BLaER1 (cell line): ENCODE results near the gene MLEC.
A peak's percentile ranks its signal among the peaks of the same experiment; 100 is the strongest.
"Not testable (repeated sequence)": the region's sequence is repeated elsewhere in the genome, so short reads cannot be mapped to it uniquely, and the experiment has no call there.

Experiments used
- H3K27ac ChIP-seq: shearing (Covaris generic); formaldehyde crosslinking; 2 replicates; pipeline ENCODE4 v1.8.1; 2022
- H3K27me3 ChIP-seq: shearing (Covaris generic); formaldehyde crosslinking; 2 replicates; pipeline ENCODE4 v1.8.1; 2022
- H3K36me3 ChIP-seq: shearing (Covaris generic); formaldehyde crosslinking; 2 replicates; pipeline ENCODE4 v1.8.1; 2022
- H3K4me1 ChIP-seq: shearing (Covaris generic); formaldehyde crosslinking; 2 replicates; pipeline ENCODE4 v1.8.1; 2022
- H3K4me2 ChIP-seq: shearing (Covaris generic); formaldehyde crosslinking; 2 replicates; pipeline ENCODE4 v1.8.1; 2022
- H3K4me3 ChIP-seq: shearing (Covaris generic); formaldehyde crosslinking; 2 replicates; pipeline ENCODE4 v1.8.1; 2022
- H3K9ac ChIP-seq: shearing (Covaris generic); formaldehyde crosslinking; 2 replicates; pipeline ENCODE4 v1.8.1; 2022
- H3K9me3 ChIP-seq: shearing (Covaris generic); formaldehyde crosslinking; 2 replicates; pipeline ENCODE4 v1.8.1; 2022
- H4K20me1 ChIP-seq: shearing (Covaris generic); formaldehyde crosslinking; 2 replicates; pipeline ENCODE4 v1.8.1; 2022
- Cebpa-rat ChIP-seq: shearing (Covaris generic); IDR thresholded peaks from 2 replicates; pipeline ENCODE4 v1.8.1; 2022

MLEC gene

DNA sequence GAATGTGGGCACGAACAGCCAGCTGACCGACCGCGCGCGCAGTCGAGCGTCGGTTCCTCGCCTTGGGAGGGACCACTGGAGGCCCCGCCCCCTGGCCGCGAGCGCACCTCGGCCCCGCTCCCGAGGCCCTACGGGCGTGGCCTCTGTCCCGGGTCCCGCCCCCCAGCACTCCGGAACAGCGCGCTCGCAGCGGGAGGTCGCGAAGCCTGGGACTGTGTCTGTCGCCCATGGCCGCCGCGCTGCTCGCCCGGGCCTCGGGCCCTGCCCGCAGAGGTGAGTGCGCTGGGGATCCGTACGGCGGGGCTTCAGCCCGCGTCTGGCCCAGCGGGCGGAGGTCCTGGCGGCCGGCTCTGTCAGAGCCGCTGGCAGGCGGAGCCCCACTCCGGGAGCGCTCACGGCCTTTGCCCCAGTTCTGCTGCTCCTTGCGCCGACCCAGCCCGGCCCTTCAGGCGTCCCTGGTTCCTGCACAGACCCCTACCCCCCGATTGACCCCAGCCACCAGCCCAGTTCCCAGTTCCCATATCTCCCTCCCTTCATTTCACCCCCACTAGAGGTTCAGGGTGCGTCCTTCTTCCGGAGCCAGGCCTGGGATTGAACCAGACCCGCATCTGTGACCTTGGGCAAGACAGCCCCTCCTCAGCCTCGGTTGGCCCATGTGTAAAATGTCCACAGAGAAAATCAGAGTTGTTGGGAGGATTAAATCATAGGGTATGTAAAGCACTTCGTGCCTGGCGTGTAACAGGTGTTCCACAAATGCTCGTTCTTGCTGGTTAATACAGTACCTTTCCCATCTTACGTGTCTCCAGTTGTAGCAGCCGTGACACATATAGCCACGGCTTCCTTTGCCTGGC lies 38.9 kb downstream of the MLEC start, which contains the start of gene ACADS:
Gene ACADS, plus strand, starts transcription at position 168 of the 851 bp plus-strand sequence. Its CDS starts 60 bp downstream, at position 228.
- no peaks in the 10 kb centered on the region for H3K27me3 ChIP-seq
- no peaks in the 10 kb centered on the region for H3K9me3 ChIP-seq
- peak within 1 kb of the TSS; percentile 69 for H3K4me3 ChIP-seq
- H3K36me3 ChIP-seq: peaks cover 68% of the 10 kb centered on the region
- peaks cover 33% of the 10 kb centered on the region for H3K4me1 ChIP-seq
- H3K27ac ChIP-seq: peak within 1 kb of the TSS; percentile 64
- H4K20me1 ChIP-seq: peaks cover 31% of the 10 kb centered on the region
- peak within 1 kb of the TSS; percentile 89 for H3K4me2 ChIP-seq
- peak within 1 kb of the TSS; percentile 81 for H3K9ac ChIP-seq
- no peak for TF ChIP-seq Cebpa-rat

DNA sequence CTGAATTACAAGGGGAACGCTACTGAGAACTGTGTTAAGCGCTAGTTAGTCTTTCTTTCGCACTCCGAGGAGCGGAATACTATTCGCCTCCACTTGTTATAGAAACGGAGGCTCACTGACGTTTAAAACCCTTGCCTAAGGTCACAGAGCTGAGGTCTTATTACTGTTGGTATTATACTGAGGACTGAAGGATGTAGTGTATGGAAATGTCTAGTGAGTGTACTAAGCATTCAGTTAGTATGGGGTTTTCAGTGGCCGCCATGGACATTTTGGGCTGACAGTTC lies 39.5 kb downstream of the MLEC start:
- Histone ChIP-seq H3K27ac (no peak overlapping the region), H3K36me3 (peaks cover 68% of the 10 kb centered on the region), H4K20me1 (peaks cover 25% of the 10 kb centered on the region), H3K4me2 (peak overlapping the region; percentile 89), H3K4me1 (peaks cover 28% of the 10 kb centered on the region), H3K9me3 (no peaks in the 10 kb centered on the region; the same call in 1 of the 2 replicates), H3K27me3 (no peaks in the 10 kb centered on the region), H3K4me3 (peak overlapping the region; percentile 69), H3K9ac (peak overlapping the region; percentile 81)
- no peak for TF ChIP-seq Cebpa-rat

DNA sequence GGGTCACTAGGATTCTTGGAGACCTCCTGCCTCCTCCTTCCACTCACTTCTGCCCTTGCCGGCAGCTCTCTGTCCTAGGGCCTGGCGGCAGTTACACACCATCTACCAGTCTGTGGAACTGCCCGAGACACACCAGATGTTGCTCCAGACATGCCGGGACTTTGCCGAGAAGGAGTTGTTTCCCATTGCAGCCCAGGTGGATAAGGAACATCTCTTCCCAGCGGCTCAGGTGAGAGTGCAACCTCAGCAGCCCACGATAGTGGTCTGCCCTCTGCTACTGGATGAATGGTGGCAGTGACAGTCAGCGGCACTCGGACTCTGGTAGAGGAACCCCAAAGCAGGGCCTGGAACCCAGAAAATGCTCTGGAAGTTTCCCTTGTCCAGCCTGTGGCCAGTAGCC lies 40.0 kb downstream of the MLEC start:
- TF ChIP-seq Cebpa-rat: no peak
- H3K9me3 ChIP-seq: no peaks in the 10 kb centered on the region; the same call in 1 of the 2 replicates
- no peak overlapping the region for H3K4me3 ChIP-seq
- no peak overlapping the region for H3K27ac ChIP-seq
- H3K27me3 ChIP-seq: no peaks in the 10 kb centered on the region
- H4K20me1 ChIP-seq: peaks cover 20% of the 10 kb centered on the region
- no peak overlapping the region for H3K9ac ChIP-seq
- H3K36me3 ChIP-seq: peaks cover 63% of the 10 kb centered on the region
- H3K4me1 ChIP-seq: peaks cover 23% of the 10 kb centered on the region
- no peak overlapping the region for H3K4me2 ChIP-seq

DNA sequence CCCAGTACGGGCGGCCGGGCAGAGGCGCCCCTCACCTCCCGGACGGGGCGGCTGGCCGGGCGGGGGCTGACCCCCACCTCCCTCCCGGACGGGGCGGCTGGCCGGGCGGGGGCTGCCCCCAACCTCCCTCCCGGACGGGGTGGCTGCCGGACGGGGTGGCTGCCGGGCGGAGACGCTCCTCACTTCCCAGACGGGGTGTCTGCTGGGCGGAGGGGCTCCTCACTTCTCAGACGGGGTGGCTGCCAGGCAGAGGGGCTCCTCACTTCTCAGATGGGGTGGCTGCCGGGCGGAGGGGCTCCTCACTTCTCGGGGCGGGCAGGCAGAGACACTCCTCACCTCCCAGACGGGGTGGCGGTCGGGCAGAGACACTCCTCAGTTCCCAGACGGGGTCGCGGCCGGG lies 45.2 kb downstream of the MLEC start:
- H3K4me3 ChIP-seq, H3K9ac ChIP-seq, H3K4me1 ChIP-seq, H3K9me3 ChIP-seq, H4K20me1 ChIP-seq, H3K4me2 ChIP-seq, H3K27me3 ChIP-seq, H3K27ac ChIP-seq: not testable (repeated sequence)
- H3K36me3 ChIP-seq: peaks cover 48% of the 10 kb centered on the region

DNA sequence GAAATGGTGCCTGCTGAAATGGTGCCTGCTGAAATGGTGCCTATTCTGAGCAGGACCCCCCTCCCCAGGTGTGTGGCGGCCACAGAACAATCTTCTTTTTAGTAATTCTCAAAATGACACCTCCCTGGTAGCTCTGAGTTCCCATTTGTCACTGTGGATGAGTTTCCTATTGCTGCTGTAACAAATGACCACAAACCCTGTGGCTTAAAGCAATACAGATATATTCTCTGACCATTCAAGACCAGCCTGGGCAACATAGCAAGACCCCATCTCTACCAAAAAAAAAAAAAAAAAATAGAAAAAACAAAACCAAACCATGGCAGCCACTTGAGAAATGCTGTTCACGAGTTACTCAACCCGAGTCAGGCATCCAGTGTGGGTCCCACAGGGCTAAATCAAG lies 46.6 kb downstream of the MLEC start:
- Histone ChIP-seq H3K36me3 (peaks cover 41% of the 10 kb centered on the region), H3K9ac (no peak overlapping the region), H3K4me3 (no peak overlapping the region), H3K4me2 (no peak overlapping the region), H3K27me3 (no peaks in the 10 kb centered on the region), H3K4me1 (no peaks in the 10 kb centered on the region), H4K20me1 (no peaks in the 10 kb centered on the region), H3K27ac (no peak overlapping the region), H3K9me3 (no peaks in the 10 kb centered on the region; the same call in 1 of the 2 replicates)
- no peak for TF ChIP-seq Cebpa-rat

DNA sequence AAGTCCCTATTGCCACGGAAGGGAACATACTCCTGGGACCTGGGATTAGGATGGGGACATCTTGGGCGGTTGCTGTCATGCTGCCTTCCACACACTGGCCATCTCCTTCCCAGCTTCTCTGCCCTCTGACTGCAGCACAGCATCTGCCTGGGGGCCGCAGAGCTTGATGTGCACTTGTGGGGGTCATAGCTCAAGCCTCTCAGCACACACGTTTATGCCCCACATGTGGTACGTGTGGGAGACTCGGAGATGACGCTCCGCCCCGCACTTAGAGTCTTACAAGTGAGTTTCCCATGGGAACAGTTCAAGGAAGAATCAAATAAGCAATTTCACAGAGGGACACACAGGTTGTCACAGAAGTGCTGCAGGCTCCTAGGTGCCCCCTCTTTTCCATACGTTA lies 47.3 kb downstream of the MLEC start:
- no peak overlapping the region for H3K27ac ChIP-seq
- no peak for TF ChIP-seq Cebpa-rat
- no peak overlapping the region for H3K4me3 ChIP-seq
- H3K36me3 ChIP-seq: peaks cover 43% of the 10 kb centered on the region
- H3K4me1 ChIP-seq: peaks cover under 1% of the 10 kb centered on the region; the same call in 1 of the 2 replicates
- no peak overlapping the region for H3K9ac ChIP-seq
- no peak overlapping the region for H3K4me2 ChIP-seq
- H3K9me3 ChIP-seq: no peaks in the 10 kb centered on the region; the same call in 1 of the 2 replicates
- no peaks in the 10 kb centered on the region for H3K27me3 ChIP-seq
- no peaks in the 10 kb centered on the region for H4K20me1 ChIP-seq

DNA sequence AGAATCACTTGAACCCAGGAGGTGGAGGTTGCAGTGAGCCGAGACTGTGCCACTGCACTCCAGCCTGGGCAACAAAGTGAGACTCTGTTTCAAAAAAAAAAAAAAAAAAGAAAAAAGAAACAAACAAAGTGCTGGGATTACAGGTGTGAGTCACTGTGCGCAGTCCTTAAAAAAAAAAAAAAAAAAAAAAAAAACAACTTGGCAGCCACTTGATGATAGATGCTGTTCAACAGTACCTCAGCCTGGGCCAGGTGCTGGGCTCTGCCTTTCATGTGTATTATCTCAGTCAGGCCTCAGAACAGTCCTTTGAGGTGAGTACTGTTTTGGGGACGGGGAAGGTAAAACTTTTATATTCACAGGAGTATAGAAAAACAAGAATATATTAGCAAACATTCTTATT lies 48.2 kb downstream of the MLEC start:
- Histone ChIP-seq H3K4me3 (no peak overlapping the region), H3K4me2 (no peak overlapping the region), H3K27me3 (no peaks in the 10 kb centered on the region), H3K9me3 (no peaks in the 10 kb centered on the region; the same call in 1 of the 2 replicates), H3K36me3 (peaks cover 40% of the 10 kb centered on the region), H4K20me1 (no peaks in the 10 kb centered on the region), H3K4me1 (peaks cover 8% of the 10 kb centered on the region; the same call in 1 of the 2 replicates), H3K27ac (no peak overlapping the region), H3K9ac (no peak overlapping the region)
- TF ChIP-seq Cebpa-rat: no peak

DNA sequence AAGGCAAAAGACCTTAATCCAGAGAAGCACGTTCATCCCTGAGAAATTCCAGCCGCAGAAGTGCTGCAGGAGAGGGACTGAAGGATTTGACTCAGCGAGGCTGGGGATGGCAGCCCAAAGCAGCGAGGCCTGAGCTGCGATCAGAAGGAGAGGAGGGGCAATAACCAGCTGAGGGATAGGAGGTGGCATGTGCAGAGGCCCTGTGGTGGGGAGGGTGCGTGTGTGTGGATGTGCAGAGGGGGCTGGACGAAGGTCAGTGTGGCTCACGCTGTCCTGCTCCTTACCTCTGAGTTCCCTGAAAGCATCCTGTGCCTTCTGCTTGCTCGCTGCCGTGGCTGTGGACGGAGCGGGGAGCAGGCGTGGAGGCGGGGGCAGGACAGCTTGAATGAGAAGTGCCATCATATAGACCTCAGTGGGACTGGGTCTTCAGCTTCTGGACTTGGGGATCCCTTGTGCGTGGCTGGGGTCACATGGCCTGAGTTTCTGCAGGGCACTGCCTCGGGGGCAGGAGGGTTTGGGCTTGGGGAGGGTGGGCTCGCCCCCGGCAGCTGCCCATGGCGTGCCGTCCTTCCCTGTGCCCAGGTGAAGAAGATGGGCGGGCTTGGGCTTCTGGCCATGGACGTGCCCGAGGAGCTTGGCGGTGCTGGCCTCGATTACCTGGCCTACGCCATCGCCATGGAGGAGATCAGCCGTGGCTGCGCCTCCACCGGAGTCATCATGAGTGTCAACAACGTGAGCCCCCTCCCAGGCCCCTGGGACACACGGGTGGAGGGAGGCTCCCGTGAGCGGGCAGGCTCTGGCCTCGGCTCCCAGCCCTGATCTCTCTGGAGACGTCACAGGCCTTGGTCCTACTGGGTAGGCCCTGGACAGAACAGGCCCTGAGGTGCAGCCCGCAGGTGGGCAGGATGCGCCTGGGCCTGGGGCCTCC lies 49.7 kb downstream of the MLEC start:
- Histone ChIP-seq H3K4me1 (peaks cover 9% of the 10 kb centered on the region), H3K4me3 (no peak overlapping the region), H3K27ac (no peak overlapping the region), H3K9me3 (no peaks in the 10 kb centered on the region; the same call in 1 of the 2 replicates), H3K27me3 (no peaks in the 10 kb centered on the region), H3K36me3 (peaks cover 28% of the 10 kb centered on the region), H4K20me1 (no peaks in the 10 kb centered on the region), H3K4me2 (no peak overlapping the region), H3K9ac (no peak overlapping the region)
- no peak for TF ChIP-seq Cebpa-rat

DNA sequence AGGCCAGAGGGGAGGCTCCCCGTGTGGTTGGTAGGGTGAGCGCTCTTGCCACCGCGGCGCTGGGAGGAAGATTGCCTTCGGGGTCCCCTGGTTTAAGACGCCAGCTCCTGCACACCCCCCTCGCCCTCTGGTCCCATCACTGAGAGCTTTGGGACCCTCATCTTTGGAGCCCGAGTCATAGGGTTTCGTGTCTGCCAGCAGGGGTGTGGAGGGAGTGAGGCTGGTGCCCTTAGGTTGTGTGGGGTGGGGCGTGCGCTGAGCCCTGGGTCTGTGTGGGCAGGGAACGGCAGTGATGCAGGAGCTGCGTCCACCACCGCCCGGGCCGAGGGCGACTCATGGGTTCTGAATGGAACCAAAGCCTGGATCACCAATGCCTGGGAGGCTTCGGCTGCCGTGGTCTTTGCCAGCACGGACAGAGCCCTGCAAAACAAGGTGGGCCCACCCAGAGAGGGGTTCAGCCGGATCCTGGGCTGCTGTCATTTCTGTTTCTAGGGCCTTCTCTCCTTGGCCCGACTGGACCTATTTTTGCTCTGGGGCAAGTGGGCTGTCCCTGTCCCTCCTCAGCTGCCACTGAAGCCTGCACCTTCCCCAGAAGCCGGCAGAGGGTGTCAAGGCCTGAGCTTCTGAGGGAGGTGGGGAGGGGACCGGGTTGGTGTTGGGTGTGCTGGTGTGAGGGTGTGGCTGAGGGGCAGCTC lies 50.8 kb downstream of the MLEC start:
- TF ChIP-seq Cebpa-rat: no peak
- no peak overlapping the region for H3K4me2 ChIP-seq
- no peaks in the 10 kb centered on the region for H4K20me1 ChIP-seq
- no peaks in the 10 kb centered on the region for H3K9me3 ChIP-seq
- H3K4me3 ChIP-seq: no peak overlapping the region
- H3K4me1 ChIP-seq: peaks cover 15% of the 10 kb centered on the region
- no peaks in the 10 kb centered on the region for H3K27me3 ChIP-seq
- peaks cover 28% of the 10 kb centered on the region for H3K36me3 ChIP-seq
- no peak overlapping the region for H3K27ac ChIP-seq
- H3K9ac ChIP-seq: no peak overlapping the region
